Kidney (tissue), 14 donors: ENCODE results near the gene NFATC2IP. TPM values are rescaled to one million over a fixed set of nuclear protein-coding genes. Genes with fewer than 3 reads are reported as not detected.

Experiments
- DNase-seq, 5 donors: peaks; one replicate each; pipeline ENCODE4 v3.0.0-alpha.2; 2013 to 2020
- FAIRE-seq: peaks from 2 replicates; lab custom pipeline; 2012; peaks lifted over from hg19 to GRCh38; lab: Jason Lieb, UNC
- H3K27ac ChIP-seq, 2 donors: one replicate each; pipeline ENCODE4 v1.7.0; 2013; ENCODE audit warnings: low read depth in 2 of 2, low read length in 2 of 2, inconsistent platforms in 1 of 2
- H3K27me3 ChIP-seq: one replicate; pipeline ENCODE4 v1.7.1; 2013; ENCODE audit warnings: low read length, inconsistent platforms; ENCODE audit not compliant: control insufficient read depth, insufficient read depth
- H3K36me3 ChIP-seq, 3 donors: one replicate each; pipeline versions ENCODE4 v1.7.0 to v1.7.1; 2013; ENCODE audit warnings: low read length in 3 of 3, control low read depth in 1 of 3, inconsistent platforms in 1 of 3; ENCODE audit not compliant: insufficient read depth in 3 of 3, control insufficient read depth in 2 of 3
- H3K4me1 ChIP-seq, 3 donors: one replicate each; pipeline versions ENCODE4 v1.7.0 to v1.7.1; 2013; ENCODE audit warnings: low read length in 3 of 3, inconsistent platforms in 1 of 3, low read depth in 1 of 3; ENCODE audit not compliant: control insufficient read depth in 2 of 3, insufficient read depth in 2 of 3
- H3K4me3 ChIP-seq, 3 donors: one replicate each; pipeline versions ENCODE4 v1.7.0 to v1.8.1; 2013; ENCODE audit warnings: low read length in 3 of 3, control low read depth in 1 of 3, inconsistent platforms in 1 of 3
- H3K9ac ChIP-seq, 3 donors: one replicate each; pipeline versions ENCODE4 v1.7.0 to v1.7.1; 2013; ENCODE audit warnings: low read length in 3 of 3, control low read depth in 1 of 3, inconsistent platforms in 1 of 3
- H3K9me3 ChIP-seq, 3 donors: one replicate each; pipeline versions ENCODE4 v1.7.0 to v1.7.1; 2013; ENCODE audit warnings: low read length in 3 of 3, control low read depth in 1 of 3, inconsistent platforms in 1 of 3; ENCODE audit not compliant: control insufficient read depth in 2 of 3, insufficient read depth in 1 of 3
- CTCF ChIP-seq: IDR thresholded peaks from 3 replicates; pipeline ENCODE4 v1.5.1; 2012; ENCODE audit warnings: mild to moderate bottlenecking, moderate library complexity, borderline replicate concordance; ENCODE audit not compliant: insufficient read depth; ENCODE audit errors: extremely low read depth
- intact Hi-C: fragments of 100-400 bp; cut with DNase I; formaldehyde crosslinking; loops from one replicate; pipeline ENCODE4 v1.11.1; 2022
- polyA plus RNA-seq: library from polyadenylated mRNA; stranded (reverse); fragments of 350-450 nt; fragmentation: Illumina TruSeq; extraction: RNeasy Lipid Tissue Mini Kit (QIAGEN cat#74804); gene quantifications from one replicate; pipeline ENCODE4 v1.2.3, GENCODE V29; 2014; ENCODE audit warnings: low read depth, low replicate concordance; ENCODE audit not compliant: insufficient read depth
- total RNA-seq: library from RNA; stranded (reverse); fragmentation: NEBNext Ultra II Directional; extraction: Animal tissue kit (Norgen Biotek cat#: 25700); gene quantifications from one replicate; pipeline ENCODE4 v1.2.1, GENCODE V29; 2021
- donor health status: control.
- donor health status: control.
- donor health status: control.
- donor health status: control.
- donor health status: control.
- donor health status: DM: yes; HTN: yes; CAD: no.
- donor health status: Normal renal cell carcinoma (clear cell type).

NFATC2IP gene
- total and polyA plus RNA-seq, 2 donors from 2014 or later, result 8.9 to 31.0 TPM

- H3K4me1 ChIP-seq, result no peaks in the 10 kb centered on the region
- no peaks in the 10 kb centered on the region for H3K27me3 ChIP-seq
- no peaks in the 10 kb centered on the region for H3K9me3 ChIP-seq
- TF ChIP-seq CTCF, result no peak
- no peak for DNase-seq
- intact Hi-C loops, result no loop called here
- peaks cover 0 to 15% (median 7%) of the 10 kb centered on the region in 3 donors for H3K36me3 ChIP-seq
- FAIRE-seq, result no peak
- H3K27ac ChIP-seq, result no peak overlapping the region
- H3K4me3 ChIP-seq, result no peak overlapping the region
- no peak overlapping the region for H3K9ac ChIP-seq
Observed at GRCh38 chr16:28917095-28917494, 33.6 kb upstream of the NFATC2IP start.

GRCh38 chr16:28918698-28919097 lies 32.0 kb upstream of the NFATC2IP start:
- no peak for FAIRE-seq

GRCh38 chr16:28923231-28923587 lies 27.5 kb upstream of the NFATC2IP start:
- no peak overlapping the region for H3K4me3 ChIP-seq
- no peak for TF ChIP-seq CTCF
- H3K27ac ChIP-seq, result no peak overlapping the region
- no peaks in the 10 kb centered on the region for H3K9me3 ChIP-seq
- peaks cover 3 to 10% (median 5%) of the 10 kb centered on the region in 3 donors for H3K4me1 ChIP-seq
- peaks cover 0 to 8% (median 3%) of the 10 kb centered on the region in 3 donors for H3K36me3 ChIP-seq
- no peak for FAIRE-seq
- no peaks in the 10 kb centered on the region for H3K27me3 ChIP-seq
- intact Hi-C loops, result no loop called here
- H3K9ac ChIP-seq, result no peak overlapping the region
- no peak for DNase-seq

More at GRCh38 chr16:28918698-28919097, 32.0 kb upstream of the NFATC2IP start:
- H3K27ac ChIP-seq, result no peak overlapping the region
- H3K4me3 ChIP-seq, result no peak overlapping the region
- H3K4me1 ChIP-seq, result peaks cover 0 to 3% (median 2%) of the 10 kb centered on the region in 3 donors
- H3K36me3 ChIP-seq, result peaks cover 0 to 15% (median 7%) of the 10 kb centered on the region in 3 donors
- no peak for DNase-seq
- H3K9me3 ChIP-seq, result no peaks in the 10 kb centered on the region
- no peak for TF ChIP-seq CTCF
- no peak overlapping the region for H3K9ac ChIP-seq
- intact Hi-C loops, result no loop called here
- no peaks in the 10 kb centered on the region for H3K27me3 ChIP-seq
